Neural cell (in vitro differentiated cells): ENCODE measurements around the gene RTN4R. TPM values are rescaled to one million over a fixed set of nuclear protein-coding genes. Genes with fewer than 3 reads are reported as not detected.
A peak's percentile ranks its signal among the peaks of the same experiment; 100 is the strongest.

Source experiments
- H2AFZ ChIP-seq: fragments of 200-600, 300-800 bp; sonication (generic), shearing (Covaris generic); 2 replicates; pipeline ENCODE4 v1.6.0; 2014; ENCODE audit warnings: low read depth, mild to moderate bottlenecking, antibody characterized with exemption, low read length, moderate library complexity
- H3F3A ChIP-seq: fragments of 200-600 bp; shearing (Covaris generic); 2 replicates; pipeline ENCODE4 v1.6.1; 2016; ENCODE audit warnings: mild to moderate bottlenecking, moderate library complexity, mixed read lengths, antibody characterized with exemption, low read length; ENCODE audit not compliant: insufficient read depth, poor library complexity, severe bottlenecking
- H3K27ac ChIP-seq: fragments of 200-600, 300-800 bp; sonication (generic), shearing (Covaris generic); 2 replicates; pipeline ENCODE4 v1.5.1; 2014; ENCODE audit warnings: mild to moderate bottlenecking, low read length, moderate library complexity
- H3K27me3 ChIP-seq: fragments of 300-800, 200-600 bp; sonication (generic), shearing (Covaris generic); 2 replicates; pipeline ENCODE4 v1.6.0; 2014; ENCODE audit warnings: mild to moderate bottlenecking, low read depth, low read length, moderate library complexity; ENCODE audit not compliant: insufficient read depth
- H3K36me3 ChIP-seq: fragments of 300-800, 200-600 bp; sonication (generic), shearing (Covaris generic); 2 replicates; pipeline ENCODE4 v1.5.1; 2014; ENCODE audit warnings: mild to moderate bottlenecking, antibody characterized with exemption, low read length, moderate library complexity; ENCODE audit not compliant: insufficient read depth
- H3K4me2 ChIP-seq: fragments of 300-800, 200-600 bp; sonication (generic), shearing (Covaris generic); 2 replicates; pipeline ENCODE4 v1.6.0; 2014; ENCODE audit warnings: mild to moderate bottlenecking, low read length
- H3K4me3 ChIP-seq: fragments of 300-800, 200-600 bp; sonication (generic), shearing (Covaris generic); 2 replicates; pipeline ENCODE4 v1.5.1; 2014; ENCODE audit warnings: mild to moderate bottlenecking, low read length, moderate library complexity
- H3K79me2 ChIP-seq: fragments of 200-600 bp; shearing (Covaris generic); replicated peaks from 2 replicates; pipeline ENCODE4 v1.6.0; 2014; ENCODE audit warnings: mild to moderate bottlenecking, low read length, moderate library complexity; ENCODE audit not compliant: insufficient read depth
- H3K9ac ChIP-seq: fragments of 300-800, 200-600 bp; sonication (generic), shearing (Covaris generic); 2 replicates; pipeline ENCODE4 v1.6.1; 2016; ENCODE audit warnings: mild to moderate bottlenecking, low read length, mixed read lengths
- H3K9me2 ChIP-seq: fragments of 200-600 bp; shearing (Covaris generic); 2 replicates; pipeline ENCODE4 v1.6.1; 2016; ENCODE audit warnings: mild to moderate bottlenecking, low read length, mixed read lengths; ENCODE audit not compliant: insufficient read depth
- H3K9me3 ChIP-seq: fragments of 200-600, 300-800 bp; sonication (generic), shearing (Covaris generic); 2 replicates; pipeline ENCODE4 v1.6.1; 2016; ENCODE audit warnings: mild to moderate bottlenecking, mixed run types, low read length, moderate library complexity, mixed read lengths
- H4K20me1 ChIP-seq: fragments of 200-600 bp; shearing (Covaris generic); 2 replicates; pipeline ENCODE4 v1.6.1; 2016; ENCODE audit warnings: mild to moderate bottlenecking, mixed run types; ENCODE audit not compliant: insufficient read depth
- EP300 ChIP-seq: fragments of 450-650 bp; conservative IDR thresholded peaks from 2 replicates; pipeline ENCODE4 v1.6.1; 2014; ENCODE audit warnings: antibody characterized with exemption, mild to moderate bottlenecking, moderate library complexity; ENCODE audit not compliant: poor library complexity, severe bottlenecking
- EZH2 ChIP-seq: fragments of 200-600, 300-800 bp; shearing (Covaris generic), sonication (generic); IDR thresholded peaks from 2 replicates; pipeline ENCODE4 v1.6.1; 2014; ENCODE audit warnings: antibody characterized with exemption, low read length, borderline replicate concordance, mild to moderate bottlenecking; ENCODE audit not compliant: insufficient read depth, poor library complexity, severe bottlenecking
- MXI1 ChIP-seq: fragments of 450-650 bp; conservative IDR thresholded peaks from 2 replicates; pipeline ENCODE4 v1.6.1; 2014; ENCODE audit warnings: antibody characterized with exemption, mild to moderate bottlenecking; ENCODE audit not compliant: poor library complexity, severe bottlenecking
- POLR2AphosphoS5 ChIP-seq: IDR thresholded peaks from 2 replicates; pipeline ENCODE4 v1.6.1; 2012
- RAD21 ChIP-seq: fragments of 450-650 bp; conservative IDR thresholded peaks from 2 replicates; pipeline ENCODE4 v1.6.1; 2014; ENCODE audit warnings: antibody characterized with exemption, mild to moderate bottlenecking, moderate library complexity
- REST ChIP-seq: IDR thresholded peaks from 2 replicates; pipeline ENCODE4 v1.6.1; 2012; ENCODE audit warnings: borderline replicate concordance
- SMC3 ChIP-seq: fragments of 450-650 bp; conservative IDR thresholded peaks from 2 replicates; pipeline ENCODE4 v1.6.1; 2014; ENCODE audit warnings: antibody characterized with exemption, mild to moderate bottlenecking, moderate library complexity; ENCODE audit not compliant: poor library complexity
- TAF1 ChIP-seq: IDR thresholded peaks from 2 replicates; pipeline ENCODE4 v1.6.1; 2012; ENCODE audit warnings: low read depth
- polyA plus RNA-seq: library from polyadenylated mRNA; depleted of rRNA; stranded (reverse); fragments of >200 nt; gene quantifications from 2 replicates; pipeline ENCODE4 v1.2.3, GENCODE V29; 2014
- TF ChIP-seq, protein P1 (sequence below): fragments of 450-650 bp; IDR thresholded peaks from 2 replicates; pipeline ENCODE4 v1.5.1; 2014; ENCODE audit warnings: antibody characterized with exemption, mild to moderate bottlenecking, moderate library complexity; ENCODE audit not compliant: poor library complexity, severe bottlenecking

The RTN4R gene
- polyA plus RNA-seq, 1 donor from 2014 or later = 13.6 TPM

GRCh38 chr22:20316844-20317401, 48.8 kb upstream of the RTN4R start:
- Histone ChIP-seq H3K36me3 (no peaks in the 10 kb centered on the region), H3K27me3 (no peaks in the 10 kb centered on the region), H3K9ac (no peak overlapping the region), H4K20me1 (no peaks in the 10 kb centered on the region), H3F3A (no peaks in the 10 kb centered on the region), H3K4me3 (peak overlapping the region; percentile 50), H3K4me2 (peak overlapping the region; percentile 14), H3K27ac (no peak overlapping the region), H2AFZ (no peak overlapping the region), H3K9me3 (no peaks in the 10 kb centered on the region), H3K9me2 (no peaks in the 10 kb centered on the region), H3K79me2 (peaks cover 7% of the 10 kb centered on the region)
- TF ChIP-seq SMC3 (no peak), EP300 (no peak), EZH2 (no peak), TAF1 (no peak), REST (no peak), RAD21 (no peak), POLR2AphosphoS5 (no peak), MXI1 (no peak)
- TF ChIP-seq, protein P1, sequence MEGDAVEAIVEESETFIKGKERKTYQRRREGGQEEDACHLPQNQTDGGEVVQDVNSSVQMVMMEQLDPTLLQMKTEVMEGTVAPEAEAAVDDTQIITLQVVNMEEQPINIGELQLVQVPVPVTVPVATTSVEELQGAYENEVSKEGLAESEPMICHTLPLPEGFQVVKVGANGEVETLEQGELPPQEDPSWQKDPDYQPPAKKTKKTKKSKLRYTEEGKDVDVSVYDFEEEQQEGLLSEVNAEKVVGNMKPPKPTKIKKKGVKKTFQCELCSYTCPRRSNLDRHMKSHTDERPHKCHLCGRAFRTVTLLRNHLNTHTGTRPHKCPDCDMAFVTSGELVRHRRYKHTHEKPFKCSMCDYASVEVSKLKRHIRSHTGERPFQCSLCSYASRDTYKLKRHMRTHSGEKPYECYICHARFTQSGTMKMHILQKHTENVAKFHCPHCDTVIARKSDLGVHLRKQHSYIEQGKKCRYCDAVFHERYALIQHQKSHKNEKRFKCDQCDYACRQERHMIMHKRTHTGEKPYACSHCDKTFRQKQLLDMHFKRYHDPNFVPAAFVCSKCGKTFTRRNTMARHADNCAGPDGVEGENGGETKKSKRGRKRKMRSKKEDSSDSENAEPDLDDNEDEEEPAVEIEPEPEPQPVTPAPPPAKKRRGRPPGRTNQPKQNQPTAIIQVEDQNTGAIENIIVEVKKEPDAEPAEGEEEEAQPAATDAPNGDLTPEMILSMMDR = no peak

DNA sequence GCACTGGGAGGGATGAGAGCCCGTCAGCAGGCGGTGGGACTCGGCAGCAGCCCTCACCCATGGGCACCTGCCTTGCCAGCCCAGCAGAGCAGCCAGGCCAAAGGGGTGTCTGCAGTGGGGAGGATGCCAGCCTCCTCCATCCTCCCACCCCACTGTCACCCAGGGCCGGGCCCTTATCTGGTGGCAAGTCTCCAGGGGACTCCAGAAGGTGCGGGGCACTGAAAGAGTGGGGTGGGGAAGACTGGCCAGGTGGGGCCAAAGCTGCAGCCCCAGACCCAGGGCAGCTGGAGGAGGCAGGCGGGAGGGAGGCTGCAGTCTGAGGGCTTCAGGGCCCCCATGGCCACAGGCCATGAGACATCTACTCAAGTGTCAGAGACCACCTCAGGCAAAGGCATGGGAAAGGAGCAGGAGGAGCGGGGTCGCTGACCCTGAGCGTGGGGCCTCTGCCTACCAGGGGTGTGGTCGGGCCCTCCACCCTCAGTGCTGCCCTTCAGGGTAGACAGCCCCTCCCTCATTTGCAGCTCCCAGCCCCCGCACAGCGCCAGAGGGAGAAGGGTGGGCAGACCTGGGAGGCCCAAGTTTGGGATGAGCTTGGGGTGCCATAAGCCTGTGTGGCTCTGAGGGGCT, 48.2 kb upstream of the RTN4R start:
- Histone ChIP-seq H3K4me2 (no peak overlapping the region), H3K27me3 (no peaks in the 10 kb centered on the region), H3K27ac (no peak overlapping the region), H3K4me3 (no peak overlapping the region), H3K36me3 (no peaks in the 10 kb centered on the region), H3K79me2 (peaks cover 7% of the 10 kb centered on the region), H3K9me2 (no peaks in the 10 kb centered on the region), H4K20me1 (no peaks in the 10 kb centered on the region), H3K9me3 (no peaks in the 10 kb centered on the region), H3F3A (no peaks in the 10 kb centered on the region), H2AFZ (no peak overlapping the region), H3K9ac (no peak overlapping the region)
- TF ChIP-seq POLR2AphosphoS5 (no peak), SMC3 (no peak), MXI1 (no peak), REST (no peak), EZH2 (no peak), EP300 (no peak), RAD21 (no peak), TAF1 (no peak)
- TF ChIP-seq, protein P1 = no peak
